Liver (tissue), 3 donors: Measurements from ENCODE around the gene ZNRF2.

Experiments used
- CTCF ChIP-seq: fragments of 150-350 bp; IDR thresholded peaks from 2 replicates; pipeline ENCODE4 v1.5.1; 2017; ENCODE audit warnings: improper control_type of control experiment, low read depth, low read length; ENCODE audit not compliant: missing input control
- EGR1 ChIP-seq, 2 donors: IDR thresholded peaks; 2 replicates each; pipeline ENCODE4 v1.6.1; 2016 to 2018; ENCODE audit warnings: antibody characterized with exemption in 2 of 2, low read depth in 2 of 2
- FOXA2 ChIP-seq: IDR thresholded peaks from 2 replicates; pipeline ENCODE4 v1.6.1; 2016; ENCODE audit warnings: antibody characterized with exemption
- GABPA ChIP-seq, 2 donors: IDR thresholded peaks in 1 of 2; conservative IDR thresholded peaks in 1 of 2; 2 replicates each; pipeline ENCODE4 v1.6.1; 2016; ENCODE audit warnings: antibody characterized with exemption in 2 of 2, mild to moderate bottlenecking in 1 of 2, moderate library complexity in 1 of 2
- HNF4G ChIP-seq: IDR thresholded peaks from 2 replicates; pipeline ENCODE4 v1.6.1; 2016; ENCODE audit warnings: antibody characterized with exemption
- JUND ChIP-seq, 2 donors: IDR thresholded peaks; 2 replicates each; pipeline ENCODE4 v1.6.1; 2016; ENCODE audit warnings: antibody characterized with exemption in 2 of 2
- MAX ChIP-seq: IDR thresholded peaks from 2 replicates; pipeline ENCODE4 v1.6.1; 2016; ENCODE audit warnings: antibody characterized with exemption
- NR2F2 ChIP-seq: IDR thresholded peaks from 2 replicates; pipeline ENCODE4 v1.6.1; 2016; ENCODE audit warnings: antibody characterized with exemption
- RAD21 ChIP-seq, 2 donors: IDR thresholded peaks; 2 replicates each; pipeline ENCODE4 v1.6.1; 2016; ENCODE audit warnings: antibody characterized with exemption in 2 of 2, mild to moderate bottlenecking in 2 of 2
- REST ChIP-seq: IDR thresholded peaks from 2 replicates; pipeline ENCODE4 v1.6.1; 2016; ENCODE audit warnings: antibody characterized with exemption, mild to moderate bottlenecking
- RXRA ChIP-seq, 2 donors: IDR thresholded peaks; 2 replicates each; pipeline ENCODE4 v1.6.1; 2017 to 2018; ENCODE audit warnings: antibody characterized with exemption in 2 of 2, mild to moderate bottlenecking in 1 of 2
- TAF1 ChIP-seq: conservative IDR thresholded peaks from 2 replicates; pipeline ENCODE4 v1.6.1; 2016; ENCODE audit warnings: antibody characterized with exemption, mild to moderate bottlenecking
- YY1 ChIP-seq: IDR thresholded peaks from 2 replicates; pipeline ENCODE4 v1.6.1; 2016; ENCODE audit warnings: antibody characterized with exemption, mild to moderate bottlenecking
- ZBTB33 ChIP-seq: IDR thresholded peaks from 2 replicates; pipeline ENCODE4 v1.6.1; 2016; ENCODE audit warnings: antibody characterized with exemption
- donor health status: healthy.
- donor health status: healthy.

- TF ChIP-seq CTCF (no peak), REST (no peak), GABPA (IDR thresholded peaks at IDR 0.05 in 1 of 2, conservative IDR thresholded peaks at IDR 0.05 in 1 of 2) (no peak), TAF1 (no peak), MAX (no peak), YY1 (no peak), FOXA2 (no peak), RAD21 (IDR thresholded peaks at IDR 0.05) (no peak), ZBTB33 (no peak), RXRA (IDR thresholded peaks at IDR 0.05) (peak; percentile 35 to 44), HNF4G (no peak), EGR1 (IDR thresholded peaks at IDR 0.05; ENCODE audit: low read depth in 2 of 2) (no peak), NR2F2 (no peak), JUND (IDR thresholded peaks at IDR 0.05) (no peak)
Observed at GRCh38 chr7:30382607-30383006, 98.2 kb downstream of the ZNRF2 start.
